Mucosa of descending colon (tissue), 3 donors: ENCODE measurements around the gene HLA-DQB1. TPM values are rescaled to one million over a fixed set of nuclear protein-coding genes. Genes with fewer than 3 reads are reported as not detected.
"Not testable (repeated sequence)": the region's sequence is repeated elsewhere in the genome, so short reads cannot be mapped to it uniquely, and the experiment has no call there.

Source experiments
- ATAC-seq: fragments of 200-7000 bp; cut with Tn5 transposase; one replicate; pipeline ENCODE4 v1.9.1; 2020; ENCODE audit warnings: mild to moderate bottlenecking, moderate library complexity
- DNase-seq, 3 donors: peaks; one replicate each; pipeline ENCODE4 v3.0.0-alpha.2; 2020
- H3K36me3 ChIP-seq: fragments of 200-600 bp; one replicate; pipeline ENCODE4 v1.8.0; 2021; ENCODE audit warnings: low read depth, mild to moderate bottlenecking
- H3K4me1 ChIP-seq: fragments of 200-600 bp; one replicate; pipeline ENCODE4 v1.8.0; 2021; ENCODE audit warnings: low read depth, mild to moderate bottlenecking
- H3K4me3 ChIP-seq: fragments of 200-600 bp; one replicate; pipeline ENCODE4 v1.8.0; 2021; ENCODE audit warnings: mild to moderate bottlenecking
- H3K9me3 ChIP-seq: fragments of 200-600 bp; one replicate; pipeline ENCODE4 v1.8.0; 2021; ENCODE audit warnings: mild to moderate bottlenecking
- intact Hi-C, 2 donors: fragments of 100-400 bp; cut with DNase I in 1 of 2; cut with micrococcal nuclease in 1 of 2; formaldehyde crosslinking; loops; one replicate each; pipeline versions ENCODE4 v1.11.0 to v1.11.1; 2022; cut with DNase I, micrococcal nuclease
- total RNA-seq, 3 donors: library from RNA; stranded (reverse); fragmentation: NEBNext Ultra II Directional in 2 of 3; extraction: Animal tissue kit (Norgen Biotek cat#: 25700) in 2 of 3; gene quantifications; one replicate each; pipeline versions ENCODE4 v1.2.1 to v1.2.4, GENCODE V29; 2021 to 2023
- TF ChIP-seq, protein P1 (sequence below): fragments of 200-600 bp; IDR thresholded peaks from one replicate; pipeline ENCODE4 v1.8.0; 2022; ENCODE audit warnings: antibody characterized with exemption, mild to moderate bottlenecking
- donor health status: DM: no; HTN: no; CAD: no; lungs with moderate emphysema.
- donor health status: DM: no; HTN: no; CAD: no.
- donor health status: DM: no; HTN: yes; CAD: no.

The HLA-DQB1 gene
- total RNA-seq, 3 donors from 2014 or later = 4.7 to 18.6 (median 14.9) TPM

DNA sequence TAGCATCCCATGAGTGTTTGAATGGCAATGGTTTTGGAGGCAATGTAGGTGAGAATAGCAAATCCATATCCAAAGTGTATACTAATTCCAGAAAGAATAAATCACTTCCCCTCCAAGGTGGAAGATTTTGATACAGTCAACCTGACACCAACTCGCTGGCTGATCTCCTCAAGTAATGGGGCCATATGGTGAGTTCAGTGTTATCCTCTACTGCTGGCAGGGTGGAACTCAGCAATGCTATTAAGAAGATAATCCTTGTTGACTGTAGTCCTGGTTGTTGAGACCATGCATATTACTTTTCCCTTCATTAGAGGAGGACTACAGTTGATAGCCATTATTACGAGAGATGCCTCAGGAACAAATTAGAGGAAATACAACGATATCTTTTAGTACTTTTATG is 17.8 kb upstream of the HLA-DQB1 start:
- Histone ChIP-seq H3K36me3 (no peaks in the 10 kb centered on the region), H3K4me1 (no peaks in the 10 kb centered on the region), H3K9me3 (no peaks in the 10 kb centered on the region), H3K4me3 (no peak overlapping the region)
- DNase-seq = no peak
- intact Hi-C loops = no loop called here
- TF ChIP-seq, protein P1, sequence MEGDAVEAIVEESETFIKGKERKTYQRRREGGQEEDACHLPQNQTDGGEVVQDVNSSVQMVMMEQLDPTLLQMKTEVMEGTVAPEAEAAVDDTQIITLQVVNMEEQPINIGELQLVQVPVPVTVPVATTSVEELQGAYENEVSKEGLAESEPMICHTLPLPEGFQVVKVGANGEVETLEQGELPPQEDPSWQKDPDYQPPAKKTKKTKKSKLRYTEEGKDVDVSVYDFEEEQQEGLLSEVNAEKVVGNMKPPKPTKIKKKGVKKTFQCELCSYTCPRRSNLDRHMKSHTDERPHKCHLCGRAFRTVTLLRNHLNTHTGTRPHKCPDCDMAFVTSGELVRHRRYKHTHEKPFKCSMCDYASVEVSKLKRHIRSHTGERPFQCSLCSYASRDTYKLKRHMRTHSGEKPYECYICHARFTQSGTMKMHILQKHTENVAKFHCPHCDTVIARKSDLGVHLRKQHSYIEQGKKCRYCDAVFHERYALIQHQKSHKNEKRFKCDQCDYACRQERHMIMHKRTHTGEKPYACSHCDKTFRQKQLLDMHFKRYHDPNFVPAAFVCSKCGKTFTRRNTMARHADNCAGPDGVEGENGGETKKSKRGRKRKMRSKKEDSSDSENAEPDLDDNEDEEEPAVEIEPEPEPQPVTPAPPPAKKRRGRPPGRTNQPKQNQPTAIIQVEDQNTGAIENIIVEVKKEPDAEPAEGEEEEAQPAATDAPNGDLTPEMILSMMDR = no peak
- no peak for ATAC-seq

- TF ChIP-seq, protein P1 = no peak
- H3K9me3 ChIP-seq = no peaks in the 10 kb centered on the region
- H3K4me3 ChIP-seq = no peak overlapping the region
- no peaks in the 10 kb centered on the region for H3K36me3 ChIP-seq
- intact Hi-C loops = no loop called here
- no peak for ATAC-seq
- H3K4me1 ChIP-seq = no peaks in the 10 kb centered on the region
- no peak for DNase-seq
Measured at GRCh38 chr6:32680055-32680454, 13.6 kb upstream of the HLA-DQB1 start.

DNA sequence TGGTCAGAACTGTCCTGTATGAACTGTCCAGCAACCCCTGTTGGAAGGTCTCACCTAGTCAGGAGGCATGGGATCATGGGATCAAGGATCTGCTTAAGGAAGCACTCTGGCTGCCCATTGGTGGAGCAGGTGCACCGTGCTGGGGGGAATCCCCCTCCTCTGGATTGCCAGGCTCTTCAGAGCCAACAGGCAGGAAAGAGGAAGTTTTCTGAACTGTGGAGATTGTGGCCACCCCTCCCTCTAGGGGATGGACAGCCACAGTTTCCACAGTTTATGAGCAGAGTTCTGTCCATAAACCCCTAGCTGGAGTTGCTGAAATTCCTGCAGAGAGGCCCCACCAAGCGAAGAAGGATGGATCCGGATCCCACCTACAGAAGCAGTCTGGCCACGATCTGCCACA is 13.0 kb upstream of the HLA-DQB1 start:
- Histone ChIP-seq H3K36me3 (no peaks in the 10 kb centered on the region), H3K4me3 (no peak overlapping the region), H3K9me3 (no peaks in the 10 kb centered on the region), H3K4me1 (no peaks in the 10 kb centered on the region)
- TF ChIP-seq, protein P1 = no peak
- intact Hi-C loops = no loop called here
- DNase-seq (no peak), ATAC-seq (no peak)

- H3K4me1 ChIP-seq, H3K36me3 ChIP-seq, H3K4me3 ChIP-seq, DNase-seq, intact Hi-C loops, ATAC-seq: not testable (repeated sequence)
- H3K9me3 ChIP-seq = peaks cover 13% of the 10 kb centered on the region
Measured at GRCh38 chr6:32674123-32674522, 7.7 kb upstream of the HLA-DQB1 start.

GRCh38 chr6:32671908-32672307 is 5.5 kb upstream of the HLA-DQB1 start:
- H3K9me3 ChIP-seq = peaks cover 13% of the 10 kb centered on the region
- ATAC-seq, intact Hi-C loops: not testable (repeated sequence)

DNA sequence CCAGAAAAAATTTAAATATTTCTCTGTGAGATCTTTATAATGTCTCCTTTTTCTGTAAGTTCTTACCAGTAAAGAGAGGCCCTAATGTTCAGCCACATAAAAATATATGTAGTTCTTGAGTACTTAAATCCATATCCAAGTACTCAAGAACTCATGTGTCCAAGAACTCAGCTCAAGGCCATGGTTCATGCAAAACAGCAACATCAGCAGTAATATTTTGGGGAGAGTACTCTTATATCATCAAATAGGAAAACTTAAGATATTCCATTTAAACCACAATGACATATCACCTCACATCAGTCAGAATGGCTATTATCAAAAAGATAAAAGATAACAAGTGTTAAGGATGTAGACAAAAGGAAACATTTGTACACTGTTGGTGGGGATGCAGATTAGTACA is 3.4 kb upstream of the HLA-DQB1 start:
- H3K4me3 ChIP-seq = no peak overlapping the region
- H3K36me3 ChIP-seq = no peaks in the 10 kb centered on the region
- H3K4me1 ChIP-seq = no peaks in the 10 kb centered on the region
- peaks cover 13% of the 10 kb centered on the region for H3K9me3 ChIP-seq
- intact Hi-C loops = no loop called here
- ATAC-seq = no peak
- TF ChIP-seq, protein P1 = no peak
- DNase-seq = no peak

More at GRCh38 chr6:32671908-32672307, 5.5 kb upstream of the HLA-DQB1 start:
- not testable (repeated sequence) for H3K4me3 ChIP-seq, H3K36me3 ChIP-seq, DNase-seq, H3K4me1 ChIP-seq

- Histone ChIP-seq H3K9me3 (peaks cover 13% of the 10 kb centered on the region), H3K4me1 (peaks cover 3% of the 10 kb centered on the region), H3K36me3 (no peaks in the 10 kb centered on the region), H3K4me3 (no peak overlapping the region)
- TF ChIP-seq, protein P1 = no peak
- intact Hi-C loops = no loop called here
- no peak for ATAC-seq
- DNase-seq = no peak
Measured at GRCh38 chr6:32669240-32669639, 2.8 kb upstream of the HLA-DQB1 start.
